Ureter (tissue), 1 donor: ENCODE measurements around the gene TTLL1. TPM values are rescaled to one million over a fixed set of nuclear protein-coding genes. Genes with fewer than 3 reads are reported as not detected.
"Not testable (repeated sequence)": the region's sequence is repeated elsewhere in the genome, so short reads cannot be mapped to it uniquely, and the experiment has no call there.

ENCODE experiments used
- DNase-seq: peaks from one replicate; pipeline ENCODE4 v3.0.0-alpha.2; 2020; ENCODE audit warnings: low spot score
- total RNA-seq: library from RNA; stranded (reverse); gene quantifications from one replicate; pipeline ENCODE4 v1.2.4, GENCODE V29; 2023
- donor health status: DM: yes; HTN: yes; CAD: no.

The TTLL1 gene
- total RNA-seq, 1 donor from 2014 or later: 12.9 TPM

GRCh38 chr22:43077121-43077877 lies 11.9 kb downstream of the TTLL1 start:
- no peak for DNase-seq

DNA sequence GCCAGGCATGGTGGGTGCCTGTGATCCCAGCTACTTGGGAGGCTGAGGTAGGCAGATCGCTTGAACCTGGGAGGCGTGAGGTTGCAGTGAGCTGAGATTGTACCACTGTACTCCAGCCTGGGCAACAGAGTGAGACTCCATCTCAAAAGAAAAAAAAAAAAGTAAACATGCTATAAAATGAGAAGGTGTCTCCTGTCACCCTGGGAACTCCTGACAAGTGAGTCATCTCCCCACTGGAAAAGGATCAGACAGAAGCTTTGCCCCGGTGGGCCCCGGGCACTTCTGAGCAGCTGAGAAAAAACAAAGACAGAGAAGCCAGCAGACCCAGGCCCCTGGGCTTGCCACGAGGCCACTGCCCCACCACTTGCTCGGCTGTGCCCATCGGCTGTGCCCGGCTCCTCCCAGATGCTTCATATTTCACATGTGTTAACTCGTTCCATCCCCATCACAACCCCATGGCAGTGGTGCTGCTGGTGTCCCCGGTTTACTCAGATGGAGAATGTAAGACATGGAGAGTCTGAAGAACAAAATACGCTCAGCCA lies 22.3 kb downstream of the TTLL1 start:
- DNase-seq: no peak

DNA sequence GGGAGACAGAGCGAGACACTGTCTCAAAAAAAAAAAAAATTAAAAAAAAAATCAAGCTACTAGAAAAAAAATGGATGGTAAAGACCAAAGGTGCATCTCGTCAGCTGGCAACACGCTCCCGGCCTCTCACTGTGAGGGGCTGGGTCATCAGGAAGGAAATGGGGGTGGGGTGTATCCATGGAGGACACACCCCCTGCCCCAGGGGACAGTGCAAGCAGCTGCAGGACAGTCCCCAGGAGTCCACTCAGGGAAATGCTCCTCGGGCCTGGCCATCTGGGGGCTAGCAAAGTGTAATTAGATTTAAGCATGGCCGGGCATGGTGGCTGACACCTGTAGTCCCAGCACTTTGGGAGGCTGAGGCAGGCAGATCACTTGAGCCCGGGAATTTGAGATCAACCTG lies 23.1 kb downstream of the TTLL1 start:
- no peak for DNase-seq

- no peak for DNase-seq
Observed at GRCh38 chr22:43060183-43060582, 29.0 kb downstream of the TTLL1 start.

DNA sequence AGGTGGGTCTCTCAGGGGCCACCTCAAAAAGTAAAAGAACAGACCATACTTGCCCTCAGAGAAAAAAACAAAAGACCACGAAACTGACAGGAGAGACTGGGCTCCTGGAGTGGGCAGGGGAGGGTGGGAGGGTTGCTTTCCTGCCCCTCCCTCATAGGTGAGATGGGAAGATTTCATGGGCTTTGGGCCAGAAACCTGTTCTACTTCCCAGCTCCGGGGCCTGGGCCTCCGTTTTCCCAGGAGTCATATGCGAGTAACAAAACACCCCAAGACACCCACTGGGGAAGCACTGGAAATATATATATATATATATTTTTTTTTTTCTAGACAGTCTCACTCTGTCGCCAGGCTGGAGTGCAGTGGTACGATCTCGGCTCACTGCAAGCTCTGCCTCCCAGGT lies 31.6 kb downstream of the TTLL1 start:
- DNase-seq: no peak

DNA sequence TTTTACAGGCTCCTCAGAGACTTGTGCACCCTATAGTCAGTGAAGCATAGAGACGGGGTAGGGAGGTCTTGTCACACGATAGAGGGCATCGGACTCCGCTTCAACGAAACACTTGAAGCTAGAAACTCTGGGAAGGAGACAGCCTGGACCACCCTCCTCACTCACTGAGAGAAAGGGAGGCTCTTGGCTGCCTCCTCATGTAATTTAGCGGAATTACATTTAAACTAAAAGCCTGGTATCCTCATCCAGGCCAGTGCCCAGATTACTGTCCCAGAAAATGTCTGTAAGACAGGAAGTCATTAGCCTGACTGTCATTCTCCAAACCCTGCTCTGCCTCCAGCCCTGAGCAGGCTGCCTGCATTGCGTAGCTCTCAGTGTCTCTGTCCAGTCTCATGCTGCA lies 36.0 kb downstream of the TTLL1 start:
- DNase-seq: no peak

- no peak for DNase-seq
Observed at GRCh38 chr22:43050995-43051394, 38.2 kb downstream of the TTLL1 start.

DNA sequence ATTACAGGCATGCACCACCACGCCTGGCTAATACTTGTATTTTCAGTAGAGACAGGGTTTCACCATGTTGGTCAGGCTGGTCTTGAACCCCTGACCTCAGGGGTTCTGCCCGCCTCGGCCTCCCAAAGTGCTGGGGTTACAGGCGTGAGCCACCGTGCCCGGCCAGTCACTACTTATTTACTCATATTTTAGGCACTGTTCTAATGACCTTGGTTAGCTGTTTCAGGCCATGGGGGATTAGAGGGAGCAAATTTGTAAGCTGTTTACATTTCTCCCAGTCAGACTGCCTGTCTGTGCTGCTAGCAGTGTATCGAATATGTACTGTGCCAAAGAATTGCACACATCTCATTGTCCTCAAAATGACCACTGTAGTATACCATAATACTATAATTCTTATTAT lies 41.6 kb downstream of the TTLL1 start:
- DNase-seq: no peak

DNA sequence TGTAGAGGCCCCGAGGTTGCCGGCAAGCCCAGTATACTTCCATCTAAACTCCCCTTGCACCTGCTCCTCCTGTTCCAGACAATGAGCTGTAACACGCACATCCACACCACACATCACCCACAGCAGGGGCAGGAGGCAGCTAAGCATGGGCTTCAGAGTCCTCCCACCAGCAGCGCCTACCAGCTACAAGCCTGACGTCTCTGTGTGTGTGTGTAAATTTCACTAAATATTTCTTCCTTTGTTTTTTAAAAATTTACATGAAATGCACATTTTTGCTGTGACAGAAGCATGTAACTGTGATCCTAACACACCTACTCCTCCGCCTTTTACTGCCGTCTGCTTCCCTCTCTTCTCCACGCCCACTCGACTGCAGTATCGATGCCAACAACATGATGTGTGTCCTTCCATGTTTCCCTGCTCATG lies 44.9 kb downstream of the TTLL1 start:
- DNase-seq: no peak

DNA sequence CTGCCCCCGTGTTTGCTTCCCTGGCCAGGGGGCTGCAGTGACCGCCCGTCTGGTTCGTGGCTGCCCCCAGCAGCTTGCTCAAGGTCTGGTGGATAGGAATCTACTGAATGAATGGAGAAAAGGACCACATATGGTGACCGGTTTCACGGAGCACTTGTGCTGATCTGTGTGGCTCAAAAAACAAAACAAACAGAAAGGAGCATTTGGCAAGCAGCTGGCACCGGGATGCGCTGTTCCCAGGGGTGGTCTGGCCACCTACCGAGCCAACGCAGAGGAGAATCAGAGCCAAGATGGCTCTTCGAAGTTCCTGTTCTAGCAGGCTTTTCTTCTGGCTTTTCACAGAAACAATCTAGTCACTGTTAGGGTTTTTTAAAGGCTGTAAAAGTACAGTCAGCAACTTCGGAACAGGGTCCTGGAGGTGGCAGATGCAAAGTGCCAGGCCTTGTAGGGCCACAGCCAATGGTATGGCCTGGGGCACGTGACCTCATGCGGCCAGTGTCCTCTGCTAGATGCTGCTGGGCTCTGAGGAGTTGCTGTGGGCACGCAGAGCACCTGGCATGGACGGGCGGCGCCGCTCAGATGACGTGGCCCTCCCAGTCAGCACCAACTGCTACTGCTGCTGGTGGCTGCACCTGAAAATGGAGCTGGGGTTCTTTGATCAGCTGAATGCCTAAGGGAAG lies 47.0 kb downstream of the TTLL1 start:
- DNase-seq: no peak

- no peak for DNase-seq
Observed at GRCh38 chr22:43039800-43040199, 49.4 kb downstream of the TTLL1 start.

- no peak for DNase-seq
Observed at GRCh38 chr22:43038325-43038724, 50.9 kb downstream of the TTLL1 start.

DNA sequence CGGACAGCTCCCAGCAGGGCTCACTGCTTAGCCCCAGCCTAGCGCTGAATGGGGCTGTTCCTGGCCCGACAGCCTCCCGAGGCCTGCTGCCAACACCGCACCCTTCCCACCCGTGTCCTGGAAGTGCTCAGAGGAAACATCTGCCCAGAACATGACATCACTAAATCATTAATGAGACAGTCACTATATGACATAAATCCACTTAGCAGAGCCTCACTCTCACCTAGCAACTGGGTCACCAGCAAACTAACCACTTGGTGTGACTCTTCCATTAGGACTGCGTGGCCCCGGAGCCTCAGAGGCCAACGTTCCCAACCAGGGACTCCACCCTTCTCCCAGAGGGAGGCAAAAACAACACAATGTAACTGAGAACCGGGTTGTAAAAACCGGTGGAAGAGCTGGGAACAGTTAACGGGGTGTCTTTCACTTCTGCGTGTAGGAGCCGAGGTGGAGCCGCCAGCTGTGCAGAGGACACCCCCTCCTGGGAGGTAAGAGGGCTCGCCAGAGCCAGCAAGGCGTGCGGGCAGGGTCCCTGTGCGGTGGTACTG lies 52.8 kb downstream of the TTLL1 start:
- no peak for DNase-seq

GRCh38 chr22:43035250-43035649 lies 53.9 kb downstream of the TTLL1 start:
- DNase-seq: no peak

GRCh38 chr22:43031617-43032016 lies 57.6 kb downstream of the TTLL1 start:
- no peak for DNase-seq

DNA sequence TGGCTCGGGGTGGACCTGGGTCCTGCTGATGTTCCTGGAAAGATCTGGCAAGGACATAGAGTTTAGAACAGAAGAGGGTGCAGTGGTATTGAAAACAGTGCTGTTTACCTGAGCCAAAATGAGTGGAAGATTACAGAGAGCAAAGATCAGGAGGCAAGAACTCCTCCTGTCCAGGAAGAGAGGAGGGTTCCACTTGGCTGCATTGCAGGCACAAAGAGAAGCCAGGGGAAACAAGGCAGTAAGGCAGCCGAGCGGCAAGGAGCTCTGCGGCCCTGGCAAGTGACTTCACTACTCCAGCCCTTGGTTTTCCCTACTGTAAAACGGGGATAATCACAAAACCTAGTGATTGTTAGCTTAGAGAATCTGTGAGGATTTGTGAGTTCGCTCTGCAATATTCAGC lies 70.6 kb downstream of the TTLL1 start:
- DNase-seq: no peak

DNA sequence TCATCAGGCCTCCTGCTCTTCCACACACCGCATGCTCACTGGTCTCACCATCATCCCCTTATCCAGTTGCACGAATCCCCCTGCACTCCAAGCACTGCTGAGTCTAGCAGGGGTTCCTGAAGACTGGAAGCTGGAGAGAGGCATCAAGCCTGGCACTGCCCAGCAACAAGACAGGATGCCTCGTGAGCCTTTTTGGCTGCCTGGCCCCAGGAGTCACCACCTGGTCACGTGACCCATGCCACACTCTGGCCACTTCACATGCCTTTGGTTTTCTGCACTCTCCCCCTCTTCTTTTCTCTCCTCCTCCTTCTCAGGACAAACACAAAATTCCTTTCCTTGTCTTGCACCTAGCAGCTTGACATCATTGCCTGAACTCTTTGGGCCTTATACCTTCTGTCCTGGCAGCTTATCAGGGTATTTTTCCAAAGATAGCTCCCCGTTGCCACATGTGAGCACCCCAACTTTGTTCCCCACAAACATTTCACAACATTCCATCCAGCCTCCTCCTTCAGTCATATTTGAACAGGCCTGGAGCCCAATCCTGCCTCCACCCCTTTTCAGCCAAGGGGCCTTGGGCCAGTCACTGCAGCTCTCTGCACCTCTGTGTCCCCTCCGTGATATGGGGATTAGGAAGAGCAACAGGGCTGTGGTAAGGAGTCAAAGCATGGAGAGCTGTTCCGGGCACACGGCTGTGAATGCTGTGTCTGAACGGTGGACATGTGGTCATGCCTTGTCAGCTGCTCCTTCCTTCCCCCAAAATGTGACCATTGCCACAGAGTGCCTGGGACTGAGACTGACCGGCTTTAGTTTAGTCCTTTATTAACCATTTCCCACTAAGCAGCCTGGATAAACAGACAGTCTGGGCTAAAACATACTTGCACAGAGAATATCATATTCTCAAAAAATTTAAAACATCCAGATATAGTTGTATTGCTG lies 71.4 kb downstream of the TTLL1 start:
- DNase-seq: no peak

DNA sequence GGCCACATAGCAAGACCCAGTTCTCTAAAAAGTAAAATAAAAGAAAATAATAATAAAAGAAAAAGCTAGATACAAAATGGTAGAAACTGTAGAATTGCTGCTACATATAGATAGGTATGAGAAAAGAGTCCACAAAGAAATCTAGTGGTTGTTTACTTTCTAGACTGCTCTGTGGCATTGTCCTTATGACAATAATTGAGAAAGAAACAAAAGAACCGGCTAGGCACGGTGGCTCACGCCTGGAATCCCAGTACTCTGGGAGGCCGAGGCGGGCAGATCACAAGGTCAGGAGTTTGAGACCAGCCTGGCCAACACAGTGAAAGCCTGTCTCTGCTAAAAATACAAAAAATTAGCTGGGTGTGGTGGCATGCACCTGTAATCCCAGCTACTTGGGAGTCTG lies 73.0 kb downstream of the TTLL1 start:
- DNase-seq: not testable (repeated sequence)

DNA sequence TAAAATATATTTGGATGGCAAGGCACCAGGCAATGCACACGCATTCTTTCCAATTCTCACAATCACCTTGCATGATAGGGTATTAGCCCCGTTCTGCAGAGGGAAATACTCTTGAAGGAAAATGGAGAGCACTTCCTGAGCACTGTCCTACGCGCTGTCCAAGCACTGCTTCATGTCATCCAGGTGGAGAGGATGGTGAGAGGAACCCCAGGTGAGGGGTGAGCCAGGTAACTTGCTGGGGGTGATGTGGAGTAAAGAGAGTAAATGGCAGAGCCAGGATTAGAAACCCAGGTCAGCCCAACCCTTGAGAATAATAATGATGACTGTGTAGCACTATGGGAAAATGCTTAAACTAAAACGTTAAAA lies 73.5 kb downstream of the TTLL1 start:
- DNase-seq: no peak

GRCh38 chr22:43014869-43015676 lies 74.1 kb downstream of the TTLL1 start, which contains the start of gene PACSIN2:
TSS of gene PACSIN2 (minus strand) at chr22:43015149. CDS start at chr22:42912080, 103,069 bp downstream.
- DNase-seq: peak; percentile 100
